HEK293 (cell line): Measurements from ENCODE around the gene A2ML1.
A peak's percentile ranks its signal among the peaks of the same experiment; 100 is the strongest.

ENCODE experiments used
- CTCF ChIP-seq: fragments of 450-650 bp; formaldehyde crosslinking; IDR thresholded peaks from 2 replicates; pipeline ENCODE4 v1.5.1; 2016; ENCODE audit warnings: missing biosample characterization, missing genetic modification characterization
- GLIS1 ChIP-seq: fragments of 450-650 bp; formaldehyde crosslinking; IDR thresholded peaks from 2 replicates; pipeline ENCODE4 v1.5.1; 2016; ENCODE audit warnings: missing biosample characterization, missing genetic modification characterization
- IKZF3 ChIP-seq: fragments of 450-650 bp; IDR thresholded peaks from 2 replicates; pipeline ENCODE4 v1.5.0; 2018; ENCODE audit warnings: missing biosample characterization, mild to moderate bottlenecking, missing genetic modification characterization, moderate library complexity
- MZF1 ChIP-seq: fragments of 450-650 bp; formaldehyde crosslinking; IDR thresholded peaks from 2 replicates; pipeline ENCODE4 v1.5.1; 2017; ENCODE audit warnings: missing biosample characterization, missing genetic modification characterization, borderline replicate concordance
- OSR2 ChIP-seq: fragments of 450-650 bp; formaldehyde crosslinking; IDR thresholded peaks from 2 replicates; pipeline ENCODE4 v1.5.1; 2016; ENCODE audit warnings: missing biosample characterization, missing genetic modification characterization
- PRDM2 ChIP-seq: fragments of 450-650 bp; formaldehyde crosslinking; IDR thresholded peaks from 2 replicates; pipeline ENCODE4 v1.5.1; 2016; ENCODE audit warnings: missing biosample characterization, missing genetic modification characterization, borderline replicate concordance
- REPIN1 ChIP-seq: fragments of 450-650 bp; formaldehyde crosslinking; IDR thresholded peaks from 2 replicates; pipeline ENCODE4 v1.5.1; 2017; ENCODE audit warnings: missing biosample characterization, missing genetic modification characterization, low read depth
- SP7 ChIP-seq: fragments of 450-650 bp; formaldehyde crosslinking; IDR thresholded peaks from 2 replicates; pipeline ENCODE4 v1.5.1; 2016; ENCODE audit warnings: missing biosample characterization, missing genetic modification characterization
- ZBTB1 ChIP-seq: fragments of 450-650 bp; formaldehyde crosslinking; IDR thresholded peaks from 2 replicates; pipeline ENCODE4 v1.5.1; 2016; ENCODE audit warnings: missing biosample characterization, missing genetic modification characterization
- ZIC2 ChIP-seq: fragments of 450-650 bp; formaldehyde crosslinking; IDR thresholded peaks from 2 replicates; pipeline ENCODE4 v1.5.1; 2016; ENCODE audit warnings: missing biosample characterization, missing genetic modification characterization
- ZNF157 ChIP-seq: fragments of 450-650 bp; formaldehyde crosslinking; IDR thresholded peaks from 2 replicates; pipeline ENCODE4 v1.5.1; 2016; ENCODE audit warnings: missing biosample characterization, missing genetic modification characterization
- ZNF169 ChIP-seq: fragments of 450-650 bp; formaldehyde crosslinking; IDR thresholded peaks from 2 replicates; pipeline ENCODE4 v1.5.1; 2016; ENCODE audit warnings: missing biosample characterization, missing genetic modification characterization
- ZNF211 ChIP-seq: fragments of 450-650 bp; formaldehyde crosslinking; IDR thresholded peaks from 2 replicates; pipeline ENCODE4 v1.5.1; 2016; ENCODE audit warnings: low read depth, missing biosample characterization, missing genetic modification characterization
- ZNF221 ChIP-seq: fragments of 450-650 bp; formaldehyde crosslinking; IDR thresholded peaks from 2 replicates; pipeline ENCODE4 v1.5.1; 2017; ENCODE audit warnings: missing biosample characterization, missing genetic modification characterization, borderline replicate concordance
- ZNF23 ChIP-seq: fragments of 450-650 bp; formaldehyde crosslinking; IDR thresholded peaks from 2 replicates; pipeline ENCODE4 v1.5.1; 2016; ENCODE audit warnings: missing biosample characterization, missing genetic modification characterization, borderline replicate concordance
- ZNF248 ChIP-seq: fragments of 450-650 bp; formaldehyde crosslinking; IDR thresholded peaks from 2 replicates; pipeline ENCODE4 v1.5.1; 2017; ENCODE audit warnings: missing biosample characterization, missing genetic modification characterization
- ZNF302 ChIP-seq: fragments of 450-650 bp; formaldehyde crosslinking; IDR thresholded peaks from 2 replicates; pipeline ENCODE4 v1.5.1; 2016; ENCODE audit warnings: missing biosample characterization, missing genetic modification characterization, low read depth
- ZNF341 ChIP-seq: fragments of 450-650 bp; formaldehyde crosslinking; IDR thresholded peaks from 2 replicates; pipeline ENCODE4; 2016; ENCODE audit warnings: low read depth, missing biosample characterization, missing genetic modification characterization
- ZNF501 ChIP-seq: fragments of 450-650 bp; formaldehyde crosslinking; IDR thresholded peaks from 2 replicates; pipeline ENCODE4 v1.5.1; 2016; ENCODE audit warnings: missing biosample characterization, missing genetic modification characterization
- ZNF513 ChIP-seq: fragments of 450-650 bp; IDR thresholded peaks from 2 replicates; pipeline ENCODE4 v1.5.1; 2018; ENCODE audit warnings: missing biosample characterization, missing genetic modification characterization
- ZNF529 ChIP-seq: fragments of 450-650 bp; formaldehyde crosslinking; IDR thresholded peaks from 2 replicates; pipeline ENCODE4 v1.5.1; 2017; ENCODE audit warnings: missing genetic modification characterization, missing biosample characterization; ENCODE audit not compliant: insufficient replicate concordance
- ZNF629 ChIP-seq: fragments of 450-650 bp; formaldehyde crosslinking; IDR thresholded peaks from 2 replicates; pipeline ENCODE4 v1.5.1; 2017; ENCODE audit warnings: missing biosample characterization, missing genetic modification characterization
- ZNF654 ChIP-seq: fragments of 450-650 bp; formaldehyde crosslinking; IDR thresholded peaks from 2 replicates; pipeline ENCODE4 v1.5.1; 2016; ENCODE audit warnings: low read depth, missing biosample characterization, missing genetic modification characterization
- ZNF658 ChIP-seq: fragments of 450-650 bp; formaldehyde crosslinking; IDR thresholded peaks from 2 replicates; pipeline ENCODE4; 2016; ENCODE audit warnings: missing biosample characterization, missing genetic modification characterization
- ZNF701 ChIP-seq: fragments of 450-650 bp; formaldehyde crosslinking; IDR thresholded peaks from 2 replicates; pipeline ENCODE4 v1.5.1; 2016; ENCODE audit warnings: missing biosample characterization, missing genetic modification characterization
- ZNF768 ChIP-seq: fragments of 450-650 bp; formaldehyde crosslinking; IDR thresholded peaks from 2 replicates; pipeline ENCODE4 v1.5.1; 2018; ENCODE audit warnings: missing biosample characterization, mild to moderate bottlenecking, missing genetic modification characterization
- ZNF792 ChIP-seq: fragments of 450-650 bp; formaldehyde crosslinking; IDR thresholded peaks from 2 replicates; pipeline ENCODE4 v1.5.1; 2016; ENCODE audit warnings: missing biosample characterization, missing genetic modification characterization
- ZNF837 ChIP-seq: fragments of 450-650 bp; formaldehyde crosslinking; IDR thresholded peaks from 2 replicates; pipeline ENCODE4 v1.5.1; 2016; ENCODE audit warnings: missing biosample characterization, missing genetic modification characterization
- ZSCAN23 ChIP-seq: fragments of 450-650 bp; formaldehyde crosslinking; IDR thresholded peaks from 2 replicates; pipeline ENCODE4 v1.5.1; 2016; ENCODE audit warnings: missing biosample characterization, missing genetic modification characterization
- ZSCAN4 ChIP-seq: fragments of 450-650 bp; formaldehyde crosslinking; IDR thresholded peaks from 2 replicates; pipeline ENCODE4 v1.5.1; 2017; ENCODE audit warnings: missing biosample characterization, missing genetic modification characterization

Gene A2ML1

GRCh38 chr12:8867009-8867408 lies 44.6 kb downstream of the A2ML1 start (continued):
- TF ChIP-seq ZNF302 (tag by site-specific recombination) (no peak), ZNF768 (tag by site-specific recombination) (no peak), ZNF211 (tag by site-specific recombination) (no peak), ZNF792 (tag by site-specific recombination) (no peak), ZSCAN23 (tag by site-specific recombination) (peak; percentile 81; the same call in 1 of the 2 replicates), PRDM2 (tag by site-specific recombination) (no peak), CTCF (tag by site-specific recombination) (no peak), ZNF501 (0 out of 2 replicates have a peak, but pooled peaks have one; percentile 37), ZNF529 (tag by site-specific recombination) (no peak), ZNF341 (tag by site-specific recombination) (no peak), ZNF701 (tag by site-specific recombination) (no peak), ZNF23 (tag by site-specific recombination) (no peak), ZNF658 (tag by site-specific recombination) (no peak), GLIS1 (tag by site-specific recombination) (no peak), ZNF248 (no peak), ZIC2 (tag by site-specific recombination) (no peak), OSR2 (tag by site-specific recombination) (peak; percentile 86), MZF1 (tag by site-specific recombination) (no peak), ZNF157 (no peak), ZNF169 (tag by site-specific recombination) (no peak), REPIN1 (tag by site-specific recombination) (no peak), ZNF513 (no peak), IKZF3 (peak; percentile 63), ZNF629 (tag by site-specific recombination) (peak; percentile 62), ZNF837 (no peak), SP7 (0 out of 2 replicates have a peak, but pooled peaks have one; percentile 22), ZSCAN4 (tag by site-specific recombination) (no peak), ZNF221 (tag by site-specific recombination) (no peak), ZBTB1 (tag by site-specific recombination) (no peak), ZNF654 (tag by site-specific recombination) (no peak)
